ENCODE results near the gene SBNO2.

Gene SBNO2

DNA sequence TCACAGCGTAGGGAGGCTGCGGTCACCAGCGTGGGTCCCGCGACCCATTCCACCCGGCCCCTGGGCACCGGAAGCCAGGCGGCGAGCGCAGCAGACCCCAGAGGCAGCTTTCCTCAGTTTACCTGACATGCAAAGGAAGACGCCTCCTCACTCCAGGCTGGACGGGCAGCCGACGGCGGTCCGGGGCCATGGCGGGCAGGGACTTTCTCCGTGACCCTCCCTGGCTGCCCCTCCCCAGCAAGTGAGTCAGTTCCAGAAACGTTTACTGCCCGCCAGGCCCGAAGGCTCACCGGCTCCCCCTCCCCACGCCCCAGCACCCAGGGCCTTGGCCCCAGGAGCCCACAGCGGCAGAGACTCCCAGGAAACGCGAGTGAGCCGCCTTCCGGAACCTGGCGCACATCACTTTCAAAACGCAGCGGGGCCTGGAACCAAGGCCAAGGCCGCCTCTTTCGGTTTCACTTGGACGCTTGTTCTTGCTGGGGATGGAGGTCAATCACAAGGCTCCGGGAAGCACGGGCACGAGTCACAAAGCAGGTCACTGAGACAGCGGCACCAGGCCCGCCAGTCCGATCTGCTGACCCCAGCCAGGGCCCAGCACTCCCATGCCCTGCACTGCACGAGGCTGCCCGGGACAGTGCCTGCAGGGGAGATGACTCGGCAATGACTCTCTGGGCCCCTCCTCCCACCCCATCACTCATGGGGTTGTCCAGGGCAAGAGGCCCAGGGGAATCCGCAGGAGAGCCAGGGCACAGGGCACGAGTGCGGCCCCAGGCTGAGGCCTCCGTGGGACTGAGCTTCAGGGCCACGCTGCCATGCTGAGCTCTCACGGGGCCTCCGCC lies 5.3 kb downstream of the SBNO2 start:
- DNase-seq: no peak

DNA sequence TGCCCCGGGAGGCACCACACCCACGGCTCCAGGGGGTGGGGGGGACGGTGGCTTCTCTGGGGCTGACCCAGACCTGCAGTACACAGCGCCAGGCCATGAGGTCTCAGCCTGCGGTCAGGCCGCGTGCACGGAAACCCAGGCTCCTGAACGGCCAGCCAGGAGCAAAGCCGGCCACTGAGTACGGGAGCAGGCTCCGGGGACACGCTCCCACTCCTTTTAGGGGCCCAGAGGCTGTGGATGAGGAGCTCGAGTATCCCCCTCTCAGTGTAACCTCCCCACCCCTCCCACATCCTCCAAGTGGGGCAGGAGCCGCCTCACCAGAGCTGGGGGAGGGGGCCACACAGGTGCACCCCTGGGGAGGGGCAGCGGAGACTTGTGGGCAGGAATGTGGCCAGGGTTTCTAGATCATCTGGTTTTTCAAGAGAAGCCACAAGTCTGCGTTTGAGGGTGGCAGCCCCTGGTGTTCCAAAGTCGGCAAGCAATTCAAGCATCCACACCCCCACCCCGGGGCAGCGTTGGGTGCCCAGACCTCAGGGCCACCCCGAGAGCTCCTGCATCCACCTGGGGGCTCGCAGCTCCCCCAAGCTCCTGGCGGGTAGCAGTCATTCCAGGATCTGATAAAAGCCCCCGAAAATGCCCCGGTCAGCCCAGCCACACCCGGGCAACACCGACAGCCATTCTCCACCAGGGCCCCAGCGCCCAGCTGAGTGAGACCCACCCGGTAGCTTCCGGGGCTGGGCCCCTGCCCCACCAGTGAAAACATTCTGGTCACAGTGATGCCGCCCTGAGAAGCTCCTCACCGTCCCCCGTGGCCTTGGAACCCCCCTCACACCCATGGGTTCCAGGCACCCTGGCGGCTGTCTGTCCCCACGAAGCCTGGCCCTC lies 6.1 kb downstream of the SBNO2 start:
- DNase-seq: no peak

DNA sequence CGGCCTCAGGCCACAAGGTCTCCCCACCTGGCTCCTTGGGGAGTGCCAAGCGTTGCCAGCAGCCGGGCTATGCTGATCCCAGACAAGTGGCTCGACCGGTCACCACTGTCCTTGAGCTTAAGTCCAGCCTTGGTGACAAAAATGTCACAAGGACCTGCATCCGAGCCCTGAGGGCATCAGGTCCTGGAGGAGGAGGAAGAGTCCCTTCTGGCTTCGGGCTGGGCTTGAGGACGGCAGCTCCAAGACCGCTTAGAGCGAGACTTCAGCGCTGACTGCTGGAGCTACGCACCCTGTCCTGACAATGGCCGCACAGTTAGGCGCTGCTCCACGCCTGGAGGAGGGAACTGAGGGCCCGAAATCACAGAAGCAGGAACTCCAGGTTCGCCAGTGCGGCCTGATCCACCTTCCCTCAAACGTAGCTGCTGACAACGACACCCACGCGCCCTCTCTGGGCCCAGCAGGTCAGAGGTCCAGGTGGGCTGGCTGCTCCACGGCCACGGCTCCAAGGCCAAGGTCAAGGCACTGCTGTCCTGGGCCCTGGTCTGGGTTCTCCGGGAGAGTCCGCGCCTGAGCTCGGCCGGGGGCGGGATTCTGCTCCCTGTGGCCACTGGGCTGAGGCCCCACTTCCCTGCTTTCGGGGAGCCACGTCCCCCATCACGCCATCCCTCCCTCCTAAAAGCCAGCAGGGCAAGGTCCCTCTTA lies 7.0 kb downstream of the SBNO2 start:
- DNase-seq: no peak

GRCh38 chr19:1164684-1165531 lies 9.2 kb downstream of the SBNO2 start:
- no peak for DNase-seq

DNA sequence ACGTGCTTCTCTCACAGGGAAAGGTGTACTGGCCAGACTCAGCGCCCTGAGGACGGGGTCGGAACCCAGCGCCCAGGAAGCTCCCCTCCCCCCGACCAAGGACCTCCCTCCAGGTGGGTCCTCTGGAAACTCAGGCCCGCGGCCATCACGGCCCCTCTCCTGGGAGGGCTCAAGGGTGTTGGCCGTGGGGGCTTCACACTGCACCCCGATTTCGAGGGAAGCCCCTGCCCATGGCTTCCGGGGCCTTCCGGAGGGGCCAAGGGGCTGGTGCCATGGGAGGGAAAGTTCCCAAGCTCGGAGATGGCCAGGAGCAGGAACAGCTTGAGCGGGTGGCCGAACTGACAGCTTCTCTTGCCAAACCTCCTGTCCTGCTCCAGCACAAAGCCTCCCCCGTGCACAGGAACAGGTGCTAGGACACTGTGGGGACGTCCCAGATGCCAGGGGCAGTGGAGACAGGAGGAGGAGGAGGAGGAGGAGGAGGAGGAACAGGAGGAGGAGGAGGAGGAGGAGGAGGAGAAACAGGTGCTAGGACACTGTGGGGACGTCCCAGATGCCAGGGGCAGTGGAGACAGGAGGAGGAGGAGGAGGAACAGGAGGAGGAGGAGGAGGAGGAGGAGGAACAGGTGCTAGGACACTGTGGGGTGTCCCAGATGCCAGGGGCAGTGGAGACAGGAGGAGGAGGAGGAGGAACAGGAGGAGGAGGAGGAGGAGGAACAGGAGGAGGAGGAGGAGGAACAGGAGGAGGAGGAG lies 10.0 kb downstream of the SBNO2 start:
- no peak for DNase-seq

DNA sequence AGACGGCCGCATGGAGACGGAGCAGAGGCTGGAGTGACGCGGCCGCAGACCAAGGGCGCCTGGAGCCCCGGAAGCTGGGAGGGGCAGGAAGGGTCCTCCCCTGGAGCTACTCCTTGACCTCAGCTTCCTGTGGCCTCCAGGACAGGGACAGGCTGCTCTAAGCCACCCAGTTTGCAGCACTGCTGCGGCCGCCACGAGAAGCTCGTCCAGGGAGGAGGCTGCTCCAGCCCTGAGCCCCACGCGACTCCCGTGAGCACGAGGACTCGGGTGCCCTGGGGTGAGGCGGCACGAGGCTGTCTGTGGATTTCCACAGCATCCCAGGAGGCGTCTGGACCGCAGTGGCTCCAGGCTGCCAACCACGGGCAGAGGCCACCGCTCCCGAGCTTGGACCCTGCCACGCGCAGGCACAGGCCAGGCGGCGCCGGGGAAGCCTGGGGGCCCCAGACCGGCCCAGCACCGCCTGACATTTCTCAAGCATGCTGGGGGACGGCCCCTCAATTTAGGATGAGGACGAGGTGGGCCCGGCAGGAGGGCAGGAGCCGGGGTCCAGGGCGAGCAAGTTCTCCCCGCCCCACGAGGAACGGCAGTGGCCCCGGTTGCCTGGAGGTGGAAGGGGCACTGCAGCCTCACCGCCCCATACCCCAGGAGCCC lies 10.7 kb downstream of the SBNO2 start:
- DNase-seq: no peak

DNA sequence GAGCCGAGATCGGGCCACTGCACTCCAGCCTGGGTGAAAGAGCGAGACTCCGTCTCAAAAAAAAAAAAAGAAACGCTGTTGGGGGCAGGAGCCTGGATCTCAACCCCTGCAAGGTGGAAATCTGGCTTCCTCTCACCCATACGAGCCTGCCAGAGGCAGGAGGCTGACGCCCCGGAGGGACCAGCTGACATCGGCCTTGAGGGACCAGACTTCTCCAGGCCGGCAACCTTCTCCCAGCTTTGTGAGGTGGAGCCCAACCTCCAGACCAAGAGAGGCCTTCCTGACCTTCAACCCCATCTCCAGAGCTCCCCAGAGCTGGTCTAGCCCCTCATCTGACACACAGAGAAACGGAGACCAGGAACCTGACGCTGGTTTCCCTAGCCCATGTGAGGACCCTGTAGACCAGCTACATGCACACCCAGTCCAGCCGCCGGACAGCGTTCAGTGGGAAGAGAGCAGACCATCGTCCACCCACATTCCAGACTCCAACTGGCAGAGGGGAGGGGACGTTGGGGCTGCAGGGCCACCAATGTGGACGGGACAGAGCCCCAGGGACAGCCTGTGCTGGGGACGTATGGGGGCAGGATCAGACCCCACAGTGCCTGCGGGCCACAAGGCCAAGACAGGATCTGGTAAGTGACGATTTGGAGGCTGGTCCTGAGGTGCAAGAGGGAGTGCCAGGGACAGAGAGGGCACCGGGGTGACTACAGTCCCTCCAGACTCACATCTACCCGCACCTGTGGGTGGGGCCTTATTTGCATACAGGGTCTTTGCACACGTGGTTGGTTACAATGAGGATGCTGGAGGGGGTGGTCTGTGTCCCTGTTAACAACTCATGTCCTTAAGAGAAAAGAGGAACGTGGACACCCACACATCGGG lies 11.4 kb downstream of the SBNO2 start:
- DNase-seq: no peak

DNA sequence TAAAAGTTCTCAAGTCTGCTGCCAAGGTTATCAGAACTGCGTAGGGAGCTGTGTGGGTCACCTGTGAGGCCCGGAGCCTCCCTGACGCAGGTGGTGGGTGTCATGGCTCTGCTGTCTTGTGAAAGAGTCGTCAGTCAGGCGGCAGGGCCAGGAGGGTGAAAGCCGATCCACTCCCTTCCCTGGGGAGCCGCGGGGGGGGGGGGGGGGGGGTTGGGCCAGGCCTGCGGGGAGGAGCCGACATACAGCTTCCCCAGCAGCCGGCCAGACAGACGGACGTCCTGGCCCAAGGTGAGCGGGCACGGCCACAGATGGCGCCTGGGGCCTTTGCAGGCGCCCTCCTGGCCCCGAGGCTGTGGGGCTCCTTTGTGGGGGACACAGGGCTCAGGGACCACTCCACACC lies 12.4 kb downstream of the SBNO2 start:
- no peak for DNase-seq

- no peak for DNase-seq
Measured at GRCh38 chr19:1159864-1160595, 14.0 kb downstream of the SBNO2 start.

GRCh38 chr19:1158885-1159448 lies 15.1 kb downstream of the SBNO2 start:
- DNase-seq: no peak

DNA sequence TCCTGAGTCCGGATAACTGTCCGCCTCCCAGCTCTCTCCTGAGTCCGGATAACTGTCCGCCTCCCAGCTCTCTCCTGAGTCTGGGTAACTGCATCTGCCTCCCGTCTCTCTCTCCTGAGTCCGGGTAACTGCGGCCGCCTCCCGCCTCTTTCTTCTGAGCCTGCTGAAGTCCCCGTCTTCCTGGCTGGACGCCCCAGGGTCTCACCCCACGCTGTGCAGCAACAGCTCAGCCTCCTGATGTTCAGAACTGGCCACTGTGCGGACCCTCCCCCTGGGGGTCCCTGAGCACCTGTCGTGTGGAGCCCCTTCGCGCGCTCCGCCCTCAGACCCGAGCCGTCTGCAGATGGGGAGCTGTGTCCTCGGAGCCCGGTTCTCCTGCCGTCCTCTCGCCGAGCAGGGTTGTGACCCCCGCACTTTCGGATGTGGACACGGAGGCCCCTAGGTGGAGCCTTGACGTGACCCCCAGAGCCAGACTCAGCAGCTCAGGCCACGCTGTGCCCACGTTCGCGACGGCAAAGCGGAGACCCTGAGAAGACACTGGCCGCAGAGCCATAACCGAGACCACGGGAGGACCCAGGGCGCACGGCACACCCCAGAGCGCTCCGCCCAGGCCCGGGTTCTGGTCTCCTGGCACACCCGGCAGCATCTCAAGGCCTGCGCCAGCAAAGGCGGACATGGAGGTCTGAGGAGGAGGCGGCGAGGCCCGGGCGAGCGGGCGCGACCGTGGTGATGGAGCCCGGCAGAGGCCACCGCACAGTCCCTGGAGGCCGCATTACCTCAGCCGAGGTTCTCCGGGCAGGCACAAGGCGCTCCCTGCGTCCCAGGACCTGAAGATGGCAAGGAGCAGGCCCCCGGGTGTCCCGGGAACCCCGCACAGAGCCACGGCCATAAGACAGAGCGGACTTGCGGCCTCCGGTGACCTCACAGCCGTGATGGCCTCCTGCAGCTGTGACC lies 15.9 kb downstream of the SBNO2 start:
- no peak for DNase-seq

- no peak for DNase-seq
Measured at GRCh38 chr19:1156830-1157615, 17.0 kb downstream of the SBNO2 start.

DNA sequence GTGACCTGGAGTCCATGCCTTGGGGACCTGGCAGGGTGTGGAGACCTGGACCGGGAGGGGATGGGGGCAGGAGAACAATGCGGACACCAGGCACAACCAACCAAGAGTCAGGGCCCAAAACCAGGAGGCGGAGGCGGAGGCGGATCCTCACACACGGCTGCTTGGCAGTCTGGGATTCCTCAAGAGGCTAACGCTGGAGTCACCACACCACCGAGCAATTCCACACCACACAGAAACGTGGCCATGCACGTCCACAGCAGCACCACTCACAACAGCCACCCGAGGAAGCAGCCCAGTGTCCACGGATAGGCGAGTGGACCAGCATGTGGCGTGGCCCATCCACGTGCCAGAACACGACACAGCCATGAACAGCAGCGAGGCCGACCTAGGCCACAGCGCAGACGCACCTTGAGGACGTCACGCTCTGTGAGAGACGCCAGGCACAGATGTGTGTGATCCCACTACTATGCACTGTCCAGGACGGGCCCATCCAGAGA lies 17.7 kb downstream of the SBNO2 start:
- DNase-seq: no peak

DNA sequence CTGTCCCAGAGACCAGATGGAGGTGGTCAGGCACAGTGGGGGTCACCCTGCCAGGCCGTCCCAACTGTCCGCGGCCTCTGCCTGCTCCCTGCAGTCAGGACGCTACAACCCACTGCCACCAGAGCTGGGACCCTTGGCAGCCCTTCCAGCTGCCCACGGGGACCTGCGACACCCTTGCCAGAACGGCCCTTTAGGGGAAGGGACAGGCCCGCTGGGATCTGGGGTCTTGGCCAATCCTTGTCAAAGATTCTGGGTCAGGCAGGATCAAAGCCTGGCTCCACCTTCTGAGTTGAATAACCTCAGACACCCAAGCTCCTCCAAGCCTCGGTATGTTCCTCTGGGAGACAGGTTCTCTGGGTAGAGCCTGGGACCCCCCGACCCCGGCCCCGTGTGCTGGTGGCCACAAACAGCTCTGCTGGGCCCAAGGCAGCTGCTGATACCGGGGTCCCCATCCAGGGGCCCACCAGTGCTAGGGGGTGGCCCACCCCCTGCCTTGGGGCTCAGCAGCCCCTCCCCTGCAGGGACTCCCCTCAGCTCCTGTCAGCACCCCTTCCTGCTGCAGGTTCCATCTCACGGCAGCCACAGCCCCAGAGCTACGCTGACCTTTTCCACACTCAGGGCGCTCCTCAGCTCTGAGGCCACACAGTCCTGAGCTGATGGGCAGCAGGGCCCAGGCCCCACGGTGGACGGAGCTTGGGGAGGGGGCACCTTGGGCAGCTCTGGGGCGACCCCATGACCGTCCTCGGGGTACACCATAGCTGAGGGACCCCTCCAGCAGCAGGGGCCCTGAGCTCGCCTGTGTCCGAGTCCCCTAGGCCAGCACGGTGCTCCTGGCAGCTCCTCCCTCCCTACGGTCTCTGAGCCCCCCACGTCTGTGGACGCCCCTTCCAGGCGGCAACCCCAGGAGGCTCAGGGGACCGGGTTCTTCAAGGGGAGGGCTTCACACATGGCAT lies 18.4 kb downstream of the SBNO2 start:
- no peak for DNase-seq

- DNase-seq: peak; percentile 70
Measured at GRCh38 chr19:1154731-1155351, 19.2 kb downstream of the SBNO2 start.
